Measurements from ENCODE around the gene PTPRE.

The PTPRE gene

GRCh38 chr10:127979045-127979444 is 72.1 kb downstream of the PTPRE start:
- CTCF ChIA-PET, result interaction anchor here (1.0 kb wide), 1 partner anchor 63 kb away, joined by 3 read pairs; no protein-coding TSS in a partner anchor
- POLR2A ChIA-PET, result no interaction called here
- no peak for DNase-seq (ENCODE audit: extremely low spot score)

DNA sequence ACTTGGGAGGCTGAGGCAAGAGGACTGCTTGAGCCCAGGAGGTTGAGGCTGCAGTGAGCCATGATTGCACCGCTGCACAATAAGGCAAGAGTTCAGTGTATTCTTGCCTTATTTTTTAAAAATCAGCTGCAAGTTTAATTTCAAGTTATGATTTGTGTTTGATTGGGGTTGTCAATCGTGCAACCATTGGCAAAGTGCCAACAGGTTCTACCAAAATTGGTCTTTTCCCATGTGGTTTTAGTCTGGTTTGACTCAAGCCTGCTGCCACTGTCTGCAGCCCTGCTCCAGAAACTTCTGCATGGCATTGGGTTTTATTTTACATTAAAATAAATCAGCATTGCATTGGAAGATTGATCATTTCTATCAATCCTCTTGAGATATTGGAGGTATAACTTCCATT is 72.7 kb downstream of the PTPRE start:
- TF ChIP-seq CTCF (IDR thresholded peaks at IDR 0.05; ENCODE audit: control extremely low read depth, extremely low read depth, low read depth, missing control alignments), result no peak
- POLR2A ChIA-PET, result no interaction called here
- CTCF ChIA-PET, result interaction anchor here (1.0 kb wide), 1 partner anchor 62 kb away, joined by 3 read pairs; no protein-coding TSS in a partner anchor
- no peak for DNase-seq (ENCODE audit: extremely low spot score)

More at GRCh38 chr10:127979045-127979444, 72.1 kb downstream of the PTPRE start:
- no peak for TF ChIP-seq CTCF (IDR thresholded peaks at IDR 0.05; ENCODE audit: control extremely low read depth, extremely low read depth, low read depth, missing control alignments)

DNA sequence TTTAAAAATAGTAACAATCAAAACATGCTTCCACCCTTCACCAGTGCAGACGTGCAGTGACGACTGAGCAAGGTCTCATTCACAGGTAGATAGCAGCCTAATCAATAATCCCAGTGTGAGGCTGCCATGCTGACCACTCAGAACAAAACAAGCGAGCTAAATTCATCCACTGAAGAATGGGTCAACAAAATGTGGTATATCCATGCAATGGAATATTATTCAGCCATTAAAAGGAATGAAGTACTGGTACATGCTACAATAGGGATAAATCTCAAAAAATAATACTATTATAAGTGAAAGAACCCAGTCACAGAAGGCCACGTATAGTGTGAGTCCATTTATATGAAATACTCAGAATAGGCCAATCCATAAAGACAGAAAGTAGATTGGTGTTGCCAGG is 74.0 kb downstream of the PTPRE start:
- DNase-seq (ENCODE audit: extremely low spot score), result no peak
- CTCF ChIA-PET, result no interaction called here
- POLR2A ChIA-PET, result no interaction called here

GRCh38 chr10:127982601-127983000 is 75.7 kb downstream of the PTPRE start:
- CTCF ChIA-PET, result interaction anchor here (1.0 to 1.3 kb wide), 2 partner anchors 53 to 96 kb away, joined by 3 read pairs; no protein-coding TSS in a partner anchor
- POLR2A ChIA-PET, result no interaction called here
- no peak for TF ChIP-seq CTCF (IDR thresholded peaks at IDR 0.05; ENCODE audit: control extremely low read depth, extremely low read depth, low read depth, missing control alignments)
- no peak for DNase-seq (ENCODE audit: extremely low spot score)

More for the DNA sequence above, 74.0 kb downstream of the PTPRE start:
- no peak for TF ChIP-seq CTCF (IDR thresholded peaks at IDR 0.05; ENCODE audit: control extremely low read depth, extremely low read depth, low read depth, missing control alignments)

- ChIA-PET CTCF (interaction anchor here (1.0 to 1.3 kb wide), 2 partner anchors 52 to 95 kb away, joined by 3 read pairs; no protein-coding TSS in a partner anchor), POLR2A (no interaction called here)
- TF ChIP-seq CTCF (IDR thresholded peaks at IDR 0.05; ENCODE audit: control extremely low read depth, extremely low read depth, low read depth, missing control alignments), result no peak
- no peak for DNase-seq (ENCODE audit: extremely low spot score)
These were observed 76.6 kb downstream of the PTPRE start for GRCh38 chr10:127983344-127984100.

GRCh38 chr10:127984945-127985344 is 78.0 kb downstream of the PTPRE start:
- ChIA-PET POLR2A (no interaction called here), CTCF (interaction anchor here (1.2 kb wide), 1 partner anchor 9 kb away, joined by 3 read pairs; no protein-coding TSS in a partner anchor)
- TF ChIP-seq CTCF (IDR thresholded peaks at IDR 0.05; ENCODE audit: control extremely low read depth, extremely low read depth, low read depth, missing control alignments), result no peak
- DNase-seq (ENCODE audit: extremely low spot score), result no peak
